ENCODE measurements around the gene HCAR2. TPM values are rescaled to one million over a fixed set of nuclear protein-coding genes. Genes with fewer than 3 reads are reported as not detected.

HCAR2 gene
- total RNA-seq, 1 donor from 2014 or later: not detected

DNA sequence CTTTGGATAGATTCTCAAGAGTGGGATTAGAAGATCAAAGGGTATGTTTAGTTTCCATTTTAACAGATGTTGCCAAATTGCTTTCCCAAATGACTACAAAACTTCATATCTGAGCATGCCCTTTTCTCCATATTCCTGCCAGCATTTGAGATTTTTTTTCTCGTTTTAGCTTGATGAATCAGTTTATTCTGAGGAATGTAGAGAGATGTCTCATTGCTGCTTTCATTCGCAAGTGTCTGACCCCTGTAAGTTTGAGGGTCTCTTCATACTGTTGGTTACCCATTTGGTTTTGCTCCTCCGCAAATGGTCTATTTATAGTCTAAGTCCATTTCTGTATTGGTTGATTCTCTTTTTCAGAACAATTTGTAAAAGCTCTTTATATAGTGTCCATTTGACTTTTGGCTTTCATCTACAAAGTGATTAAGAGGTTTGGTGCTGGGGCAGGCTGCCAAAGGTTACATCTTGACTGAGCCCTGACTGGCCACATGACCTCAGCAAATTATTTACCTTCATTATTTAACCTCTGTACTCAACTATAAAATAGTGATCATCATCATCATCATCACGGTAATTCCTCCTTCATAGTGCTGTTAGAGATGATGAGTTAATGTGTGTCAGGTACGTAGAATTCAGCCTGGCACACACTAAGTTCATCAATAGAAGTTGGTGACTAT, 33.6 kb downstream of the HCAR2 start:
- peaks cover 3% of the 10 kb centered on the region for H3K27me3 Mint-ChIP-seq (ENCODE audit: unreplicated experiment)
- H3K4me1 Mint-ChIP-seq (ENCODE audit: unreplicated experiment): peaks cover 4% of the 10 kb centered on the region
- H3K9me3 Mint-ChIP-seq (ENCODE audit: unreplicated experiment): no peaks in the 10 kb centered on the region
- DNase-seq (ENCODE audit: extremely low spot score, unreplicated experiment): no peak
- no peak overlapping the region for H3K27ac Mint-ChIP-seq (ENCODE audit: unreplicated experiment)
- TF ChIP-seq, protein P1, sequence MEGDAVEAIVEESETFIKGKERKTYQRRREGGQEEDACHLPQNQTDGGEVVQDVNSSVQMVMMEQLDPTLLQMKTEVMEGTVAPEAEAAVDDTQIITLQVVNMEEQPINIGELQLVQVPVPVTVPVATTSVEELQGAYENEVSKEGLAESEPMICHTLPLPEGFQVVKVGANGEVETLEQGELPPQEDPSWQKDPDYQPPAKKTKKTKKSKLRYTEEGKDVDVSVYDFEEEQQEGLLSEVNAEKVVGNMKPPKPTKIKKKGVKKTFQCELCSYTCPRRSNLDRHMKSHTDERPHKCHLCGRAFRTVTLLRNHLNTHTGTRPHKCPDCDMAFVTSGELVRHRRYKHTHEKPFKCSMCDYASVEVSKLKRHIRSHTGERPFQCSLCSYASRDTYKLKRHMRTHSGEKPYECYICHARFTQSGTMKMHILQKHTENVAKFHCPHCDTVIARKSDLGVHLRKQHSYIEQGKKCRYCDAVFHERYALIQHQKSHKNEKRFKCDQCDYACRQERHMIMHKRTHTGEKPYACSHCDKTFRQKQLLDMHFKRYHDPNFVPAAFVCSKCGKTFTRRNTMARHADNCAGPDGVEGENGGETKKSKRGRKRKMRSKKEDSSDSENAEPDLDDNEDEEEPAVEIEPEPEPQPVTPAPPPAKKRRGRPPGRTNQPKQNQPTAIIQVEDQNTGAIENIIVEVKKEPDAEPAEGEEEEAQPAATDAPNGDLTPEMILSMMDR (IDR thresholded peaks at IDR 0.05): no peak
- no peaks in the 10 kb centered on the region for H3K36me3 Mint-ChIP-seq (ENCODE audit: unreplicated experiment)
- H3K4me3 Mint-ChIP-seq (ENCODE audit: unreplicated experiment): no peak overlapping the region

GRCh38 chr12:122668268-122668667, 34.9 kb downstream of the HCAR2 start:
- Mint-ChIP-seq H3K36me3 (ENCODE audit: unreplicated experiment) (no peaks in the 10 kb centered on the region), H3K4me3 (ENCODE audit: unreplicated experiment) (no peak overlapping the region), H3K4me1 (ENCODE audit: unreplicated experiment) (peaks cover 4% of the 10 kb centered on the region), H3K27me3 (ENCODE audit: unreplicated experiment) (peaks cover 3% of the 10 kb centered on the region), H3K27ac (ENCODE audit: unreplicated experiment) (no peak overlapping the region), H3K9me3 (ENCODE audit: unreplicated experiment) (no peaks in the 10 kb centered on the region)
- TF ChIP-seq, protein P1 (IDR thresholded peaks at IDR 0.05): no peak
- no peak for DNase-seq (ENCODE audit: extremely low spot score, unreplicated experiment)

- H3K27me3 Mint-ChIP-seq (ENCODE audit: unreplicated experiment): no peaks in the 10 kb centered on the region
- H3K4me1 Mint-ChIP-seq (ENCODE audit: unreplicated experiment): peaks cover 4% of the 10 kb centered on the region
- TF ChIP-seq, protein P1 (IDR thresholded peaks at IDR 0.05): no peak
- no peak overlapping the region for H3K4me3 Mint-ChIP-seq (ENCODE audit: unreplicated experiment)
- H3K27ac Mint-ChIP-seq (ENCODE audit: unreplicated experiment): no peak overlapping the region
- no peak for DNase-seq (ENCODE audit: extremely low spot score, unreplicated experiment)
- H3K36me3 Mint-ChIP-seq (ENCODE audit: unreplicated experiment): no peaks in the 10 kb centered on the region
- H3K9me3 Mint-ChIP-seq (ENCODE audit: unreplicated experiment): no peaks in the 10 kb centered on the region
These were observed 37.4 kb downstream of the HCAR2 start for GRCh38 chr12:122665759-122666158.

DNA sequence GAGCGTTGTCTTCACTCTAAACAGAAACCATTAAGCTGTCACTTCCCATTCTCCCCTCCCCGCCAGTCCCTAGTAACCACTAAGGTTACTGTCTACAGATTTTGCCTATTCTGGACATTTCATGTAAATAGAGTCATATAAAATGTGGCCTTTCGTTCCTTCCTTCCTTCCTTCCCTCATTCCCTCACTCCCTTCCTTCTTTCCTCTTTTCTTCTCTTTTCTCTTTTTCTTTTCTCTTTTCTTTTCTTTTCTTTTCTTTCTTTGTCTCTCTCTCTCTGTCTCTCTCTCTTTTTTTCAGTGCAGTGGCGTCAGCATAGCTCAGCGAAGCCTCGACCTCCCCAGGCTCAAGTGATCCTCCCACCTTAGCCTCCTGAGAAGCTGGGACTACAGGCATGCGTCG, 37.8 kb downstream of the HCAR2 start:
- Mint-ChIP-seq H3K4me3 (ENCODE audit: unreplicated experiment) (no peak overlapping the region), H3K4me1 (ENCODE audit: unreplicated experiment) (peaks cover 4% of the 10 kb centered on the region), H3K9me3 (ENCODE audit: unreplicated experiment) (no peaks in the 10 kb centered on the region), H3K27me3 (ENCODE audit: unreplicated experiment) (no peaks in the 10 kb centered on the region), H3K36me3 (ENCODE audit: unreplicated experiment) (no peaks in the 10 kb centered on the region), H3K27ac (ENCODE audit: unreplicated experiment) (no peak overlapping the region)
- TF ChIP-seq, protein P1 (IDR thresholded peaks at IDR 0.05): no peak
- DNase-seq (ENCODE audit: extremely low spot score, unreplicated experiment): no peak

GRCh38 chr12:122661938-122662337, 41.2 kb downstream of the HCAR2 start:
- DNase-seq (ENCODE audit: extremely low spot score, unreplicated experiment): no peak
- Mint-ChIP-seq H3K9me3 (ENCODE audit: unreplicated experiment) (no peaks in the 10 kb centered on the region), H3K27ac (ENCODE audit: unreplicated experiment) (no peak overlapping the region), H3K27me3 (ENCODE audit: unreplicated experiment) (no peaks in the 10 kb centered on the region), H3K4me3 (ENCODE audit: unreplicated experiment) (no peak overlapping the region), H3K36me3 (ENCODE audit: unreplicated experiment) (no peaks in the 10 kb centered on the region), H3K4me1 (ENCODE audit: unreplicated experiment) (no peaks in the 10 kb centered on the region)
- TF ChIP-seq, protein P1 (IDR thresholded peaks at IDR 0.05): no peak
